T-helper 1 cell (primary cell): ENCODE results near the gene MAML3.

Experiments used
- DNase-seq, 5 donors: peaks; one replicate each; pipeline ENCODE4 v3.0.0-alpha.2; 2012 to 2020

Gene MAML3

GRCh38 chr4:140097572-140097971 lies 56.4 kb downstream of the MAML3 start:
- DNase-seq = no peak

- DNase-seq = no peak
These were observed 57.1 kb downstream of the MAML3 start for GRCh38 chr4:140096921-140097320.

- DNase-seq = no peak
These were observed 57.5 kb downstream of the MAML3 start for GRCh38 chr4:140096483-140096861.

GRCh38 chr4:140095694-140096482 lies 58.1 kb downstream of the MAML3 start:
- DNase-seq = peak in 4 of 5 donors; percentile 24 to 95 (median 40)

GRCh38 chr4:140094438-140095420 lies 59.3 kb downstream of the MAML3 start:
- DNase-seq = peak in 4 of 5 donors; percentile 34 to 77 (median 40)

- no peak for DNase-seq
These were observed 61.7 kb downstream of the MAML3 start for GRCh38 chr4:140092094-140092851.

GRCh38 chr4:140091305-140091704 lies 62.7 kb downstream of the MAML3 start:
- no peak for DNase-seq

- no peak for DNase-seq
These were observed 63.7 kb downstream of the MAML3 start for GRCh38 chr4:140090215-140090731.

- DNase-seq = no peak
These were observed 64.8 kb downstream of the MAML3 start for GRCh38 chr4:140089216-140089615.

GRCh38 chr4:140088323-140088967 lies 65.5 kb downstream of the MAML3 start:
- DNase-seq = no peak

- DNase-seq = no peak
These were observed 68.1 kb downstream of the MAML3 start for GRCh38 chr4:140085881-140086280.

- DNase-seq = no peak
These were observed 68.8 kb downstream of the MAML3 start for GRCh38 chr4:140085062-140085622.

GRCh38 chr4:140084385-140084784 lies 69.6 kb downstream of the MAML3 start:
- no peak for DNase-seq

- no peak for DNase-seq
These were observed 71.6 kb downstream of the MAML3 start for GRCh38 chr4:140082391-140082755.

GRCh38 chr4:140081641-140082390 lies 72.2 kb downstream of the MAML3 start:
- no peak for DNase-seq

GRCh38 chr4:140080883-140081282 lies 73.1 kb downstream of the MAML3 start:
- DNase-seq = no peak

- DNase-seq = no peak
These were observed 75.6 kb downstream of the MAML3 start for GRCh38 chr4:140078366-140078765.

GRCh38 chr4:140076307-140076706 lies 77.7 kb downstream of the MAML3 start:
- DNase-seq = peak in 1 of 5 donors; percentile 35

GRCh38 chr4:140071806-140072205 lies 82.2 kb downstream of the MAML3 start:
- peak in 4 of 5 donors; percentile 37 to 84 (median 42) for DNase-seq

- DNase-seq = no peak
These were observed 83.0 kb downstream of the MAML3 start for GRCh38 chr4:140070973-140071372.

- DNase-seq = peak in 1 of 5 donors; percentile 61
These were observed 83.6 kb downstream of the MAML3 start for GRCh38 chr4:140070366-140070765.
